HG03196 (cell line): ENCODE data around the gene ATP8B4.
"Not testable (repeated sequence)": the region's sequence is repeated elsewhere in the genome, so short reads cannot be mapped to it uniquely, and the experiment has no call there.

Experiments
- ATAC-seq: cut with Tn5 transposase; IDR thresholded peaks from one replicate; pipeline ENCODE4 v1.9.1; 2021; ENCODE audit not compliant: unreplicated experiment

Gene ATP8B4, protein sequence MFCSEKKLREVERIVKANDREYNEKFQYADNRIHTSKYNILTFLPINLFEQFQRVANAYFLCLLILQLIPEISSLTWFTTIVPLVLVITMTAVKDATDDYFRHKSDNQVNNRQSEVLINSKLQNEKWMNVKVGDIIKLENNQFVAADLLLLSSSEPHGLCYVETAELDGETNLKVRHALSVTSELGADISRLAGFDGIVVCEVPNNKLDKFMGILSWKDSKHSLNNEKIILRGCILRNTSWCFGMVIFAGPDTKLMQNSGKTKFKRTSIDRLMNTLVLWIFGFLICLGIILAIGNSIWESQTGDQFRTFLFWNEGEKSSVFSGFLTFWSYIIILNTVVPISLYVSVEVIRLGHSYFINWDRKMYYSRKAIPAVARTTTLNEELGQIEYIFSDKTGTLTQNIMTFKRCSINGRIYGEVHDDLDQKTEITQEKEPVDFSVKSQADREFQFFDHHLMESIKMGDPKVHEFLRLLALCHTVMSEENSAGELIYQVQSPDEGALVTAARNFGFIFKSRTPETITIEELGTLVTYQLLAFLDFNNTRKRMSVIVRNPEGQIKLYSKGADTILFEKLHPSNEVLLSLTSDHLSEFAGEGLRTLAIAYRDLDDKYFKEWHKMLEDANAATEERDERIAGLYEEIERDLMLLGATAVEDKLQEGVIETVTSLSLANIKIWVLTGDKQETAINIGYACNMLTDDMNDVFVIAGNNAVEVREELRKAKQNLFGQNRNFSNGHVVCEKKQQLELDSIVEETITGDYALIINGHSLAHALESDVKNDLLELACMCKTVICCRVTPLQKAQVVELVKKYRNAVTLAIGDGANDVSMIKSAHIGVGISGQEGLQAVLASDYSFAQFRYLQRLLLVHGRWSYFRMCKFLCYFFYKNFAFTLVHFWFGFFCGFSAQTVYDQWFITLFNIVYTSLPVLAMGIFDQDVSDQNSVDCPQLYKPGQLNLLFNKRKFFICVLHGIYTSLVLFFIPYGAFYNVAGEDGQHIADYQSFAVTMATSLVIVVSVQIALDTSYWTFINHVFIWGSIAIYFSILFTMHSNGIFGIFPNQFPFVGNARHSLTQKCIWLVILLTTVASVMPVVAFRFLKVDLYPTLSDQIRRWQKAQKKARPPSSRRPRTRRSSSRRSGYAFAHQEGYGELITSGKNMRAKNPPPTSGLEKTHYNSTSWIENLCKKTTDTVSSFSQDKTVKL

DNA sequence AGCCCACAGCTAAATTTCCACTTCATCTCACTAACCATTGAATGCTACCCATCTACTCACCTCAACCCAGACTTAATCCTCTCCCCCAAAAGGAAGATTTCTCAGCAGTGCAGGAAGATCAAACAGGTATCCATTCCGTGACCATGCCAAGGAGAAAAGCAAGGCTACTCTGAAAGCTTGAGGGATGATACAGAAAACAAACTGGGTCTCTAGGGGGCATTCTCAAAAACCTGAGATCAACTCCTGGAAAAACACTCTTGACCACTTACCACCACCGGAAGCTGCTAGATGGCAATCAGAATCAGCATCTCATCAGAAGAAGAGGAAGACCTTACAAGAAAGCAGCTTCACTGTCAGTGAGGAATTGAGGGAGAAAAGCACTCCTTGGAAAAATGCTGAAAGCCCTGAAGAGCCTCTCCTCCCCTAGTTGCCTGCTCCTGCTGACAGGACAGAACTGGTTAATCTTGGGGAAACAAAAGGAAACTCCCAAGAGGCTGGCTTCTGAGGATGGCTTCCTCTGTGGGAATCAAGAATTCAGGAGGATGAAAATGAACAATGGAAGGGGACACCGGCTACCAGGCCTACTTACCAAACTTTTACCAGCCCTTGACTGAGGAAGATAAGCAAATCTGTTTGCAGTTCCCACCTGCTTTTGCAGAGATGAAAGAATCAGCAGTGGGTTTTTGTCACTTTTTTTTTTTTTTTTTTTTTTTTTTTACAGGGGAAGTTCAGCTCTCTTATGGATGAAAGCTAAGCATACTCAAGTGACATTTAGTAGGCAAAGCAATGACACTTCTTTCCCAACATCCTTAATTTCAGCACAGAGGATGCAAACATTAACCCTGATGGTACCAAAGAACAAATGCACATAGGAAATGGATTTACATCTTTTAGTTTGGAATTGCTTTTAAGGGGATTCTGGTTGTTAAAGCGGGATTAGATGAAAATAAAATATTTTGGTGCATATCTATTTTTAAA, at the start of gene ATP8B4:
Gene ATP8B4, minus strand, starts transcription at position 171 of the 978 bp plus-strand sequence. CDS start 12,267 bp downstream, outside the sequence.
- ATAC-seq = no peak

DNA sequence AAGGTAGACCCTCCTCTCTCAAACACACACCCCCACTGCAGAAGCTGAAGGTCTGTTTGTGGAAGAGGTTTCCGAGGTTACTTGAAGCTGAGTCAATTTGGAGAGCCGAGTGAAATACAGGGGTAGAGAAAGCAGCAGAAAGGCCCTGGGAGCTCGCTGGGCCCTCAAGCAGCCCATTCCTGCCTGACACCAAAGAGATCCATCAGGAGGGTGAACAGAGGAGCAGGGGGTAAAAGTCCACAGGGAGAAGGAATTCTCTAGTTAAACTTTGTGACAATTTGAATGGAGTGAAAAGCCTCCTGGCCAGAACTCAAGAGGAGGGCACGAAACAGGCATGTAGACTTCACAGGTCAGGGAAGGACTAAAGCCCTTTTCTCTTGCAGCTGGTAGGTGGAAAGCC, 49.3 kb upstream of the ATP8B4 start:
- ATAC-seq = no peak

- ATAC-seq = no peak
Observed at GRCh38 chr15:50167110-50167509, 48.1 kb upstream of the ATP8B4 start.

DNA sequence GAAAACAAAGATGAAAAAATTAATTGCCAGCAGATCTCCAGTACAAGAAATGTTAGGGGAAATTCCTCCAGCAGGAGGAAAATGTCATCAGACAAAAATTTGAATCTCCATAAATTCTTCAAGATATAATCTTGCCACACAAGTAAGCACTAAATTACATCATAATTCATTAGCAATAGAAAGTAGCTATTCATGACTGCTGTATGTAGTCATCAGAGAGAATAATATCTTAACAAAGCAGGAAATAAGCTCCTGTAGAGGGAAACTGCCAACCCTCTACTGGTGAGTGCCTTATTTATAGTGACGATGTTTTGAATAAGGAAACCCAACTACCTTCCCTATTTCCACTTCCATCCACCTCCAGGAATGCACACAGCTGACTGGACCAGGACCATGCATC, 47.2 kb upstream of the ATP8B4 start:
- no peak for ATAC-seq

DNA sequence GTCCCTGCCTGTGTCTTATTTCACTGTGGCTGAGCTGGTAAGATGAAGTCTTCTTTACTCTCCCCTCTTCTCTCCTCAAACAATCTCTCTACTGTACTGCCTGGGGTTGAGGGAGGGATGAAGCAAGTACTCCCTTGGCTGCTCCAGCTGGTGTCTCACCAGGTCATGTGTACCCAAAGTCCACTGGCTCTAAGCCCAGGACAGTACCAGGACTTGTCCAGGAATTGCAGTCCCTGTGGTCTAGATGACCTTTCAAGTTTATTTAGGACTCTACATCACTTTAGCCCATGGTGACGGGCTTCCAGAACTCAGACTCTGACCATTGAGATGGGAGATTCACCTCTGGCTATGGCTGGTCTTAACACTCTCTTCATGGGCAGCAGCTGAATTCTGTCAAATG, 45.4 kb upstream of the ATP8B4 start:
- no peak for ATAC-seq

DNA sequence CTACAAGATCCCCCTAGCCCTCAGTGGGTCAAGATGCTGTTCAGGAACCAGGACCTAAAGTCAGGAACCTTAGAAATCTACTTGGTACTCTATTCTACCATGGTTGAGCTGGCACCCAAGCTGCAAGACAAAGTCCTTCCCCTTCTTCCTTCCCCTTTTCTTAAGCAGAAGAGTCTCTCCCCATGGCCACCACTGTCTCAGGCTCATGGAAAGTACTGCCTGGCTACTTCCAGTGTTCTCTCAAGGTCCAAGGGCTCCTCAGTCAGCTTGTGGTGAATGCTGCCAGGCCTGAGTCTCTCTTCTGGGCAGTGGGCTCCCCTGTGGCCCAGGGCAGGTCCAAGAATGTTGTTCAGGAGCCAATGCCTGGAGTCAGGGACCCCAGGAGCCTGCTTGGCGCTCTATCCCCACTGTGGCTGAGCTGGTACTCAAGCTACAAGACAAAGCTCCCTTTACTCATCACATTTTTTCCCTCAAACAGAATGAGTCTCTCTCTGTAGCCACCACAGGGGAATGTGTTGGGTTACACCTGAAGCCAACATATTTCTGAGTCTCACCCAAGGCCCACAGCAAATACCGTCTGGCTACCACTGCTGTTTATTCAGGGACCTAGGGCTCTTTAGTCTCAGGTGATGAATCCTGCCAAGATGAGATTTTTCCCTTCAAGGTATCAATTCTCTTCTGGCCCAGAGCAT, 44.8 kb upstream of the ATP8B4 start:
- ATAC-seq = no peak

DNA sequence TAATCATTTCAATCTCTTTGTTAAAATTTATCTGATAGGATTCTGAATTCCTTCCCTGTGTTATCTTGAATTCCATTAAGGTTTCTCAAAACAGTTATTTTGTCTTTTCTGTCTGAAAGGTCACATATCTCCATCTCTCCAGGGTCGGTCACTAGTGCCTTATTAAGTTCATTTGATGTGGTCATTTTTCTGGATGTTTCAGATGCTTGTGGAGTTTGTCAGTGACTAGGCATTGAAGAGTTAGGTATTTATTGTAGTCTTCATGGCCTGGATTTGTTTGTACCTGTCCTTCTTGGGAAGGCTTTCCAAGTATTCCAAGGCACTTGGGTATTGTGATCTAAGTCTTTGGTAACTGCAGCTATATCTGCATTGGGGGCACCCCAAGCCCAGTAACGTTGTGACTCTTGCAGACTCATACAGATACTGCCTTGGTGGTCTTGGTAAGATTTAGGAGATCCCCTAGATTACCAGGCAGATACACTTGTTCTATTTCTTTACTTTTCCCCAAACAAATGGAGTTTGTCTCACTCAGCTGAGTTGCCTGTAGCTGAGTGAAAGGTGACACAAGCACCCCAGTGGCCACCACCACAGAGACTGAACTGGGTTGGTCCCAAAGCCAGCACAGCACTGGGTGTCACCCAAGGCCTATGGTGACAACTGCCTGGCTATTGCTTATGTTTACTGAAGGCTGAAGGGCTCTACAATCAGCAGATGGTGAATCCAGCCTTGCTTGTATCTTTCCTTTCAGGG, 44.1 kb upstream of the ATP8B4 start:
- no peak for ATAC-seq

DNA sequence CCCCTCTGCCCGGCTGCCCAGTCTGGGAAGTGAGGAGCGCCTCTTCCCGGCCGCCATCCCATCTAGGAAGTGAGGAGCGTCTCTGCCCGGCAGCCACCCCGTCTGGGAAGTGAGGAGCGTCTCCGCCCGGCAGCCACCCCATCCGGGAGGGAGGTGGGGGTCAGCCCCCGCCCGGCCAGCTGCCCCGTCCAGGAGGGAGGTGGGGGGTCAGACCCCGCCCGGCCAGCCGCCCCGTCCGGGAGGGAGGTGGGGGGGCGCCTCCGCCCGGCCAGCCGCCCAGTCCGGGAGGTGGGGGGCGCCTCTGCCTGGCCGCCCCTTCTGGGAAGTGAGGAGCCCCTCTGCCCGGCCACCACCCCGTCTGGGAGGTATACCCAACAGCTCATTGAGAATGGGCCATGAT, 39.2 kb upstream of the ATP8B4 start:
- not testable (repeated sequence) for ATAC-seq

GRCh38 chr15:50151476-50151875, 32.4 kb upstream of the ATP8B4 start:
- no peak for ATAC-seq

DNA sequence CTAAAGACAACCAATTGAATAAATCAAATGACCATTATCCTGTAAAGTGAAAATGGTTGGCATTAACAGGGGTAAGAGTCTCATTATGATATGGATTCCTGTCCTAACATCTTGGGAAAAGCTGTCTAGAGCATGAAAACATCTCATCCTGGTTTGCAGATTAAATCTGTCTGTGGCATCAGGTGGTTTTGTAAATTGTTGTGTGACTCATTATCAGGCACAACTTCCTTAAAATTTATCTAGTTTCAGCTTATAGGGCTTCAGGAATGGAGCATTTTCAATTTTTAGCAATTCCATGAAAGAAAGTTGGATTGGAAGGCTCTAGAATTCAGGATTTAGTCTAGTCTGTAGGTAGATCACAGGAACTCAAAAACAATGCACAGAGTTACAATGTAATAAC, 31.8 kb upstream of the ATP8B4 start:
- no peak for ATAC-seq

DNA sequence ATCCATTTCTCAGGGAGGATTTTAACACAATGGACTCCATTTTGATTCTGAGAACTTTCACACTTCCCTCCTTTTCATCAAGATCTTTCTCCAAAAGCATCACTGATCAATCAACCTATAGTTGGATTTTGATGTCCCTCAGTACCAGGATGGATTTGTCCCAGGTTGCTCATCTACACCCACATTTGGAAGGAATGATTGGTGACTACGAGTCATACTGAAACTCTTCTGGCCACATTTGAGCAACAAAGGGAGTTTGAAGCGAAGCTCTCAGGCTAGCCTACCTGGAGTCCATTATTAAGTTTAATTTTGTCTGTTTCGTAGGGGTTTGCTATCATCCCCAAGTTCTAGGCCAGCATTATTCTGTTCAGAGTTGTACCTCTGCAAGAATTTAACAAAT, 31.3 kb upstream of the ATP8B4 start:
- ATAC-seq = no peak

GRCh38 chr15:50149090-50149489, 30.1 kb upstream of the ATP8B4 start:
- no peak for ATAC-seq

DNA sequence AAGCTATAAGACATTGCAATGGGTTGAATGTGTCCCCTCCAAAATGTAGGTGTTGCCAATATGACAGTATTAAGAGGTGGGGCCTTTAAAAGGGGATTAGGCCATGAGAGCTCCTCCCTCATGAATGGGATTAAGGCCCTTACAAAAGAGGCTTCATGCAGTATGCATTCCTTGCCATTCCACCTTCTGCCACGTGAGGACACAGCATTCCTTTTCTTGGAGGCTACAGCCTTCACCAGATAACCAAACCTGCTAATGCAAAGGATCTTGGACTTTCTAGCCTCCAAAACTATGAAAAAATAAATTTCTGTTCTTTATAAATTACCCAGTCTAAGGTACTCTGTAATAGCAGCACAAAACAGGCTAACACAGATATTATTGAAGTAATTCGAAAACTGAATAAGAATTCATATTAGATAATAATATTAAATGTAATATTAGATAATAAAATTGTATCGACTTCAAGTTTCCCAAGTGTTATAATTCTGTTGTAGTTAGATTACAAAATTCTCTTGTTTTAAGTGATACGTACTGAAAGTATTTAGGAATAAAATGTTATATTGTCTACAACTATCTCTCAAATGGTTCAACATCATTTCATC, 29.4 kb upstream of the ATP8B4 start:
- ATAC-seq = no peak

DNA sequence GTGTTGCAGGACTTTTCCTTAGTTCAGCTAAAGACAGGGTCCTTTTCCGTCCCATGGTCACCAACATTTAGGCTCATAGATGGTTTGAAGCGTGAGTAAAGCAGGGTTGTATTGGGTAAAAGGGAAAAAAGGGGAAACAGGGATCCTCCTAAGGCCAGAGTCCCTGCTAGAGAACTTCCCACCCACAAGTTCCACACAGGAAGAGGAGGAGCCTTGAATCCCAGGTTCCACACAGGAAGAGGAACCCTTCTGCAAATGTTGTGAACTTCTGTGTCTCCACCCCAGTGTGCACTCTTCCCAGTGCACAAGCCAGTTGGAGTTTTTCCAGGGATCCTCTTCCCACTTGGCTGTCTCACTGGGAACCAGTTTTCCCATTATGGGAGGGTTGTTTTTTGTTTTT, 27.6 kb upstream of the ATP8B4 start:
- no peak for ATAC-seq

GRCh38 chr15:50145451-50145872, 26.4 kb upstream of the ATP8B4 start:
- ATAC-seq = no peak

GRCh38 chr15:50144341-50145120, 25.5 kb upstream of the ATP8B4 start:
- ATAC-seq = no peak

- ATAC-seq = no peak
Observed at GRCh38 chr15:50143255-50143860, 24.3 kb upstream of the ATP8B4 start.
